Omental fat pad (tissue), 4 donors: ENCODE measurements around the gene TFAP2E. TPM values are rescaled to one million over a fixed set of nuclear protein-coding genes. Genes with fewer than 3 reads are reported as not detected.

Experiments
- ATAC-seq: fragments of 150-250 bp; one replicate; pipeline ENCODE4 v1.9.1; 2016; ENCODE audit warnings: mild to moderate bottlenecking, moderate library complexity; ENCODE audit not compliant: low FRiP score
- DNase-seq: peaks from one replicate; pipeline ENCODE4 v3.0.0-alpha.2; 2019; ENCODE audit warnings: low spot score
- CTCF ChIP-seq, 3 donors: fragments of 450-650 bp; IDR thresholded peaks; one replicate each; pipeline ENCODE4 v1.5.1; 2016 to 2017; ENCODE audit warnings: antibody characterized with exemption in 3 of 3, mild to moderate bottlenecking in 3 of 3, moderate library complexity in 2 of 3
- total RNA-seq, 4 donors: library from RNA; depleted of rRNA; stranded (reverse); fragments of >200 nt; gene quantifications; one replicate each; pipeline ENCODE4 v1.1.0, GENCODE V29; 2016

Gene TFAP2E
- total RNA-seq, 4 donors from 2014 or later: 0.25 to 0.72 (median 0.50) TPM

- DNase-seq (no peak), ATAC-seq (no peak)
- no peak for TF ChIP-seq CTCF (IDR thresholded peaks at IDR 0.05)
Measured at GRCh38 chr1:35591211-35591610, 18.1 kb downstream of the TFAP2E start.

- ATAC-seq: no peak
- no peak for TF ChIP-seq CTCF (IDR thresholded peaks at IDR 0.05)
Measured at GRCh38 chr1:35592991-35593769, 20.1 kb downstream of the TFAP2E start.

GRCh38 chr1:35594005-35594760, 21.1 kb downstream of the TFAP2E start:
- ATAC-seq: no peak
- no peak for DNase-seq
- TF ChIP-seq CTCF (IDR thresholded peaks at IDR 0.05): no peak

More at GRCh38 chr1:35592991-35593769, 20.1 kb downstream of the TFAP2E start:
- DNase-seq: no peak

- TF ChIP-seq CTCF (IDR thresholded peaks at IDR 0.05): no peak
- DNase-seq: no peak
- ATAC-seq: no peak
Measured at GRCh38 chr1:35595684-35596083, 22.6 kb downstream of the TFAP2E start.

GRCh38 chr1:35597870-35598269, 24.8 kb downstream of the TFAP2E start:
- no peak for ATAC-seq
- DNase-seq: no peak
- TF ChIP-seq CTCF (IDR thresholded peaks at IDR 0.05): no peak

- ATAC-seq (no peak), DNase-seq (no peak)
- TF ChIP-seq CTCF (IDR thresholded peaks at IDR 0.05): no peak
Measured at GRCh38 chr1:35598895-35599294, 25.8 kb downstream of the TFAP2E start.
